Retinal pigment epithelial cell (primary cell): ENCODE results near the gene CTRL.
A peak's percentile ranks its signal among the peaks of the same experiment; 100 is the strongest.

Experiments
- DNase-seq: peaks from one replicate; pipeline ENCODE4 v3.0.0-alpha.2; 2010; ENCODE audit warnings: low read depth
- H3K4me3 ChIP-seq: 2 replicates; pipeline ENCODE4 v1.5.1; 2011; ENCODE audit warnings: mild to moderate bottlenecking, low read length, control low read depth, moderate library complexity
- CTCF ChIP-seq: conservative IDR thresholded peaks from 2 replicates; pipeline ENCODE4 v1.5.1; 2011; ENCODE audit warnings: low read depth, low read length, control low read depth, inconsistent platforms

Gene CTRL

DNA sequence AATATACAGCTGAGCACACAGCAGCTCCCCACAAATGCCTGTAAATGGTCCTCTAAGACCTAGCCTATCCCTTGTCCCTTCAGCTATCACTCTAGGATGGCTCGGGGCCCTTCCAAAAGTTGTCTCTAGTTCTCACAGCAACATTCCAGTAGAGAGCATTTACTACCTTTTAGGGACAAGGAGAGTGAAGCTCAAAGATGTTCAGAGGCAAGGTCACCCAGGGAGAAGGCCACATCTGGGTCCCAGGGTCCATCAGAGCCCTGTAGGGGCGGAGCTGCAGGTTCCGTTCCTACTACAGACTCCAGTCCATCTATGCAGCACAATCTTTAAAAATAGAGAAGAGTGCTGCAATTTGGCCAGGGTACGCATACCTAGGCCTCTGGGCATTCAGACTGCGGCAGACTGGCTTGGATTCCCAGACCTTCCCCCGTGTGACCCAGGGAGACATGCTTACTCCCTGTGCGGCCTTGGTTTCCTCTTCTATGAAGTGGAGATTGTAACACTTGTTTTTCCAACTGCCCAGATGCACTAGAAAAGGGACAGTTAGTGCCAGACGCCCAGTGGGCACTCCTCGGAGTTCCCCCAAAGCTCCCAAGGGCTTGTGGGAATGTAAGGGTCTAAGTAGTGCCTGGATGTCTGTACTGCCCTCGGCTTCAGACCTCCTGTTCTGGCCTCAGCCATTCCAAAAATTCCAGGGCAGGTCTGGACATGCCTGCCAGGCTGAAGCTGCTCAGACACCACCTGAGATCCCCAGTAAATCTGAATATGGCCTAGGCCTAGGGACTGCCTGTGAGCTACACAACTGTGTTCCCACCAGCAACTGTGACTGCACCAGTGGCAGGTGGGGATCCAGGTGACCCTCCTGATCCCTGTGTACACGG, 34.2 kb upstream of the CTRL start:
- peak overlapping the region; percentile 91 for H3K4me3 ChIP-seq
- no peak for TF ChIP-seq CTCF
- DNase-seq: no peak

GRCh38 chr16:67964477-67965131, 32.9 kb upstream of the CTRL start:
- TF ChIP-seq CTCF: no peak
- DNase-seq: no peak
- no peak overlapping the region for H3K4me3 ChIP-seq

GRCh38 chr16:67963662-67964321, 32.1 kb upstream of the CTRL start:
- DNase-seq: no peak
- no peak overlapping the region for H3K4me3 ChIP-seq
- no peak for TF ChIP-seq CTCF

DNA sequence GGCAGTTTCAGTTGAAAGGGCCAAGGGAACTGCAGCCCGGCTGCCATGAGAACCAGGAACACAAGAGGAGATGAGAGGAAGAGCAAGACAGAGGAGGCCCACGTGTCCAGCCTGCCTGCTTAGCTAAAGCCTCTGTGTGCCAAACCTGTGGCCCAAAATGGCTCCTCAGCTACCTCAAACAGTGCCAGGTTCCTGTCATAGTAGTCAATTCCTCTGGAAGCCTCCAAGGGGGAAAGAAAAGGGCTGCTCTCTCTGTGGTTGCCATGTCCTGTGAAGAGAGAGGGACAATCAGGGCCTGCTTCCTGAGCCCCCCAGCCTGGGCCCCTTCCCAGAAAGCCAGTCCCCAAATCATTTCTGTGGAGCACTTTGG, 31.6 kb upstream of the CTRL start:
- no peak for DNase-seq
- no peak for TF ChIP-seq CTCF
- no peak overlapping the region for H3K4me3 ChIP-seq

GRCh38 chr16:67962135-67962534, 30.5 kb upstream of the CTRL start:
- TF ChIP-seq CTCF: no peak
- no peak for DNase-seq
- no peak overlapping the region for H3K4me3 ChIP-seq

- no peak for DNase-seq
- H3K4me3 ChIP-seq: no peak overlapping the region
- TF ChIP-seq CTCF: no peak
These were observed 29.9 kb upstream of the CTRL start for GRCh38 chr16:67961551-67961957.
